Left lobe of liver (tissue), 2 donors: ENCODE measurements around the gene FRS2. TPM values are rescaled to one million over a fixed set of nuclear protein-coding genes. Genes with fewer than 3 reads are reported as not detected.

Experiments used
- ATAC-seq: fragments of 200-7000 bp; cut with Tn5 transposase; one replicate; pipeline ENCODE4 v1.9.1; 2020; ENCODE audit warnings: mild to moderate bottlenecking, moderate library complexity
- DNase-seq: peaks from one replicate; pipeline ENCODE4 v3.0.0-alpha.2; 2020; ENCODE audit warnings: low spot score
- total RNA-seq: library from RNA; stranded (reverse); gene quantifications from one replicate; pipeline ENCODE4 v1.2.1, GENCODE V29; 2021
- donor health status: DM: no; HTN: no; CAD: no; lungs with moderate emphysema.
- donor health status: DM: no; HTN: yes; CAD: no.

Gene FRS2
- total RNA-seq, 1 donor from 2014 or later, result 15.2 TPM

- DNase-seq (no peak), ATAC-seq (peak; percentile 61)
Observed at GRCh38 chr12:69497308-69498026, 27.3 kb downstream of the FRS2 start.

DNA sequence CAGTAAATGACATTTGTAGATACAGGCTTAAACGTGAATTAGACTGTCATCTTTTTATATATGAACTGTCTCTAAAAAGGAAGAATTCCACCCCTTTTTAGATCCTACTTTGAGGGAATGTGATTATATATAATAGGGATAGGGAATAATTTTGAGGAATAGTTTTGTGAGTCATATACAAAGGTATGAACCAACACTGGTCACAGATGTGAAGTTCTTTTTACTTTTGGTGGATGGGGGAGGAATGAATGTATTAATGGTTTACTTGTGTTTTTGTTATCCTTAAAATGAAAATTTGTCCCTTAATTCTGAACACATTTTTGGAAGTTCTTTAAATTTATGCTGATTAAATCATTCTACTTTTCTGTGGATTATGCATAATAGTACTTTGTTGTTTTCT, 30.4 kb downstream of the FRS2 start:
- DNase-seq (no peak), ATAC-seq (no peak)

DNA sequence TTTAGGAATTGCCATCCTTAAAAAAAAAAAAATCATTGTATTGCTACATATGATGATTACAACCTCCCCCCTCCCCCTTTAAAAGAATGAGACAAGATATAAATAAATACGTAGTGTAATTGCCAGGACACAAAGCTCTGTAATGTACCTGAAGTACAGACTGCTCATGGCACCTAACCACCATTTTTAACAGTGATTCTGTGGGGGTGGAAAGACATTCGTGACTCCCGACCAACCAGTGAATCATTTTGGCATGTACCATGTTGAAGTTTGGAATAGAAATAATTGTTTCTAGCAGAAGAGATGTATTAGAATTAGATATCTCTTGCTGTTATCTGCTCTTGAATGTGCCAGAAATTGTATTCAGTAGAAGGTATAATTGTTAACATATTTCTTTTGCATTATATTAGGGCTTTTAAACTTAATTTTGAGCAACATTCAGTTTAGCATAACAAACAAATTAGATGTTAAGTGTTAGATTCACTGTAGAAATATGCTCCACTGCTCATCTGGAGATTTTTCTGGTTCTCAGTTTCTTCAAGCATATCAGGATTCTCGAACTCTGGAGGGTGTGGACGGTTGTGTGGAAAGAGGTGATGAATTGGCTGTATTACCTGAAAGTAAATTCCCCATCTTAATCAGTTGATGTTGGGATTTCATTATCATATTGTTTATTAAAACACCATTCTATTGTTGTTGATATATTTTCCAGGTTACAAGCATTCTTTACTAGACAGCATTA, 31.1 kb downstream of the FRS2 start:
- ATAC-seq (no peak), DNase-seq (no peak)

GRCh38 chr12:69502345-69503081, 32.3 kb downstream of the FRS2 start:
- ATAC-seq (no peak), DNase-seq (no peak)

DNA sequence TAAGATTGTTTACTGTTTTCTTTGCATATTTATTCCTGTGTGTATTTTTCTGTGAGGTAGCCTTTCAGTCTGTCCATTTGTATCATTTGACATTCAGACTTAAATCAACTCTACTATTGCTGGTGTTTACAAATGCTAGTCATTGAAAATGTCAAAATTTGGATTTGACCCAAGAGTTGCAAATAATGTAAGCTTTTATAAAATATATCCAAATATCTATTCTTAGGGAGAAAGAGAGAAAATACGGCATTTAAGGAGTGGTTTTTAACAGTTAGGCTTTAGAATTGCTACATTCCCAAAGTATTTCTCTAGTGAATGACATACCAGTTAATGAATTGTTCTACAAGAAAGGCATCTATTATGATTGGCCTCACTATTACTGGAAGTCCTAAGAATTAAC, 37.9 kb downstream of the FRS2 start:
- DNase-seq, result no peak
- ATAC-seq, result no peak

DNA sequence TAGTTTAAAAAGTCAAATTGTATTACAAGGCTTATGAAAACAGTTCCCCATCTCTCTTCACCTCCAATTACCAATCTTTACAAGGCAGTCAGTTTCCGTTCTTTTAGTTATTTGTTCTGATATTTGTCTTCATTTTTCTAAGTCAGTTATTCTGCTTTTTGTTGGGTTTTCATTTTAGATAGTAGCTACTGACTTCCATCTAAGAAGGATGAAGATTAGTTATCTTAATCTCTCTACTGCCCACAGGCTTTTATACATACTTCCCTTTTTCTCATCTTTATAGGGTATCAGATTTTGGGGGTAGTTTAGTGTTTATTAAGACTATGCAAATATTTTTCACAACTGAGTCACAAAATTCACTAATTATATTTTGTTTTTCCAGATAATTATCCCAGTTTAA, 38.4 kb downstream of the FRS2 start:
- ATAC-seq (no peak), DNase-seq (no peak)

DNA sequence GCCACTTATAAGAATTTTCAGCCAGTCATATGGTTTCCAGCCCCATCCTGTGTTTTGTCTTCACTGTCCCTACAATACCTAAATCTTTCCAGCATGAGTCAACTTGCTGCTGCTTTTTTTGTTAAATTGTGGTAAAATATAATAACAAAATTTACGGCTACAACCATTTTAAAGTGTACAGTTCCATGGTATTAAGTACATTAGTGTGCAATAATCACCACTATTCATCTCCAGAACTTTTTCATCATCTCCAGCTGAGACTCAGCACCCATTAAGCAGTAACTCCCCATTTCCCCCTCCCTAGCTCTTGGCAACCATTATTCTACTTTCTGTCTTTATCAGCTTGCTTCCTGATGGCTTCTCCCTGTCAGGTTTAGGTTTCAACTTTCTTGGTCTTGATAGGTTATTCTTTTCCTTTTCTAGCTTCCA, 39.1 kb downstream of the FRS2 start:
- DNase-seq (no peak), ATAC-seq (no peak)

DNA sequence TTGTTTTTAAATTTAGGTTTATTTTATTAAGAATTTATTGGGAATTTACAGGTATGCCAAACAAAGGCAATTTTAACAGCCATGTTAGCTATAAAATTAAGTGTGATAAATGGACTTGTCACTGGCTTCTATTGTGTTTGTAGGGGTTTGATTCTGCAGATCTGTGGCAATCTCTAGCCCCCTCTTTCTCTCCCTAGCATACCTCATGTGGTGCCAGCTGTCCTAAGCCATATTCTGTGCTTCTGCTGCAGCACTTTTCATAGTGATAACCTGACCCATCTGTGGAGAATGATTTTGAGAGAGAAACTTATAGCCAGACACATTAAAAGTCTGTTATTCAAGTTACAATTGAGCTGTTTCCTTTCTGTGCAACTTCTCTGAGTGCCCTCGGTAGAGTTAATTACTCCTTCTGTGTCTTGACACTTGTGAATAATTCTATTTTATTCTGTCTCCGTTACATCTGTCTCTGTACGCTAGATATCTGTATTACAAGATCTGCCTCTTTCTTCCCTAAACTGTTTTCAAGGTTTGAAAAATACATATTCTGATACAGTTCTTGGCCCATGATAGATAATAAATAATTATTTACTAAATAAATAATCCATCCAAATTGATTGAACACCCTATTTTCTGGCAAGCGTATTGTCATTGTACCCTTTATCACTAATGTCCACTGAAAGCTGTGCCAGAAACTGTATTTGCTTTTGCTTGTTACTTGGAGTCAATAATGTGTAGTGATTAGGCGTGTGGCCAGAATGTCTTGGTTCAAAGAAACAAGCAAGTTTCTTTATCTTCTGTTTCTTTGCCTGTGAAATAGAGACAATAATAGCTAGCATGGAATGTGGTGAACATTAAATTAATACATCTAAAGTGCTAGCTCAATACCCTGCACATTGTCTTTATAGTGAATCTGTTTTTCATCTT, 40.0 kb downstream of the FRS2 start:
- no peak for DNase-seq

GRCh38 chr12:69511016-69511415, 40.8 kb downstream of the FRS2 start:
- ATAC-seq, result no peak
- DNase-seq, result no peak

More for the DNA sequence above, 40.0 kb downstream of the FRS2 start:
- ATAC-seq, result peak; percentile 78

DNA sequence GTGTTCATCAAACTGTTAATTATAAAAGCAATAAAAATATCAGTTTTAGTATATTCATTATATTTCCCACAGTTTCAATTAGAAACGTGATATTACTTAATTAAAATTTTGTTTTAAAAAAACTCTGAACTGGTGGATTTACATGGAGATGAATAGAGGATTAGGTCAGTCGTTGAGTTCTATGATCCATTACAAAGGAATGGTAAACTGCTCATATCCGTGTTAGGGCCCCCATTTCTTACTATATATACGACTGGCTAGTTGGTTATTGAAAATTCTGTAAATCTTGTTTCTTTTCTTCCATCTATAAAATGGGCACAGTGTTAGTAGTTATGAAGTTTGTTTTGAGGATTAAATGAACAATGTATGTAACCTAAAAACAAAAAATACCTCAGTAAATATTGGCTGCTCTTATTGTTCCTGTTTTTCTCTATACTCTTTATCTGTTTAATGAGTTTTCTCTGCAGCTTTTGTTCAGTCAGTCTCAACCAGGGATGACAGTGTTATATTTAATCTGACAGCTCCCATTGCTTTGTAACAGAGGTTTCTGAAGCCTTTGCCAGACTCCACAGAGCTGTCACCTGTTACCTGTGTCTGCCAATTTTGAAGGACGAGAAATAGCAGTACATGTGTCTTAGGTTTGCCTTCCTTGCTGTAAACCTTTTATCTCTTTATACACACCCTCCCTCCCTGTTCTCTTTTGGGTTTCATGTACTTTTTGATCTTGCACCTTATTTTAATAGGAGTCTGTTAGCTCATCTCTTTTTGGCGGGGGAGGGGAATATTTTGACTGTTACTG, 41.5 kb downstream of the FRS2 start:
- DNase-seq (no peak), ATAC-seq (peak; percentile 26)

DNA sequence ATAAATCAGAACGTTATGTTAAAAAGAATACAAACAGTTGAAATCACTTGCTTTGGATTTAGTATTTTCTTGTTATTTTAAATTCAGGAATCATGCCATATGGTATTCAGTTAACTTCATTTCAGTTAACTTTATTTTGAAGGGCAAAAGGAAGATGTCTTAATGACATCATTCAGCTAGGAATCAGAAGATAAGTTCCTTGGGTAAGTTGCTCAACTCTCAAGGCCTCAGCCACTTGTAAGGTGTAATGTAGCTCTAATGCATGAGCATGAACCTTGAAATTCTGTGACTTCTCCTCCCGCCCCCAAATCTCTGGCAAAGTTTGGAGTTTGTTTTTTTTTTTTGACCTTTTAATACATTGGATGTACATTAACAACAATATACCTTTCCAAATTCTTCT, 42.6 kb downstream of the FRS2 start:
- ATAC-seq, result no peak
- no peak for DNase-seq

- ATAC-seq (no peak), DNase-seq (no peak)
Observed at GRCh38 chr12:69513297-69513696, 43.1 kb downstream of the FRS2 start.

DNA sequence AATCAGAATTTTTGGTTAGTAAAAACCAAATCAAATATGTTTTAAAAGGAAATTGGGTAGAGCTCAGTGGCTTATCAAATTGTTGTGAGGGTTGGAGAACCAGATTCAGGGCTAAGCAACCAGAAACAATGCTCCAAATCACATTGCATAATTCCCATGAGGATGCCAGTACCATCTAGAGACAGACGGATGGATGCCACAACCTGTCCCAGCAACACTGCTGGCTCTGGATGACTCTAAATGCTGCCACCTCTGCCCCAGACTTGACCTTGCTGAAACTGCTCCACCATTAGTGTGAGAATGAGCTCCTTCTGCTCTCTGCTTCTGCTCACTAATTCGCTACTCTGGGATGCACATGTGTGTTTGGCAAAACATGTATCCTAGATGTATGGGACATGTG, 43.9 kb downstream of the FRS2 start:
- DNase-seq, result no peak
- ATAC-seq, result peak; percentile 40

GRCh38 chr12:69514845-69515244, 44.7 kb downstream of the FRS2 start:
- no peak for DNase-seq
- no peak for ATAC-seq

DNA sequence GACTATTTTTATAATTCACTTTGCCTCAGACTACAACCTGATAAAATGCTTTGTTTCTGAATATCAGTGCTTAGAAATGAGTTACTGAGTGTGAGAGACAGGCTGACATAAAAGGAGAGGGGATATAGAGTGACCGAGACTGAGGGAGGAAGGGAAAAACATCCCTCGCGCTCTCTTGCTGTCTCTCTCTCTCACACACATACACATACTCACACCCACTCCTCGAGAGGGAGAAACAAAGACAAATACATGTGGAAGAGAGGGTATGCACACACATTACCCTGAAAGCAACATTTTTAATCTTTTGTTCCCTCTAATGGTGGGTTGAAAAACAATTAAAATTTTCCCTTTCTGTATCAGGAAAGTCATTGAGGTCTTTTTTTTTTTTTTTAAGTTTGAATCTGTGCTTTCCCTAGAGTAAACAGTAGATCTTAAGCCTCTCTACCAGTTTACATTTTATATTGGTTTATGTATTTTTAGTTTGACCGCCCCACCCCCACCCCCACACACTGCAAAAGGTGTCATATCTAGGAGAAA, 45.3 kb downstream of the FRS2 start:
- ATAC-seq (no peak), DNase-seq (no peak)

DNA sequence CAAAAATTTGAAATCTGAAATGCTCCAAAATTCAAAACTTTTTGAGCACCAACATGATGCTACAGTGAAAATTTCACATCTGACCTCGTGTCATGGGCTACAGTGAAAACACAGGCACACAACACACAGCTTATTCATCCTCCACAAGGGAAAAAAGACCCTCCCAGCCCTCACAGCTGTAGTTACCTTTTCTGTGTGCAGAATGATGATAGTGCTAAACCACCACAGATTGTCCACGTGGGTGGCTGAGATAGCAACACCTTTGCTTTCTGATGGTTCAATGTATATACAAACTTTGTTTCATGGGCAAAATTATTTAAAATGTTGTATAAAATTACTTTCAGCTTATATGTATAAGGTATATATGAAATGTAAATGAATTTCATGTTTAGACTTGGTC, 46.8 kb downstream of the FRS2 start:
- ATAC-seq, result no peak

GRCh38 chr12:69517406-69517805, 47.2 kb downstream of the FRS2 start:
- no peak for DNase-seq
- no peak for ATAC-seq

More for the DNA sequence above, 46.8 kb downstream of the FRS2 start:
- no peak for DNase-seq

DNA sequence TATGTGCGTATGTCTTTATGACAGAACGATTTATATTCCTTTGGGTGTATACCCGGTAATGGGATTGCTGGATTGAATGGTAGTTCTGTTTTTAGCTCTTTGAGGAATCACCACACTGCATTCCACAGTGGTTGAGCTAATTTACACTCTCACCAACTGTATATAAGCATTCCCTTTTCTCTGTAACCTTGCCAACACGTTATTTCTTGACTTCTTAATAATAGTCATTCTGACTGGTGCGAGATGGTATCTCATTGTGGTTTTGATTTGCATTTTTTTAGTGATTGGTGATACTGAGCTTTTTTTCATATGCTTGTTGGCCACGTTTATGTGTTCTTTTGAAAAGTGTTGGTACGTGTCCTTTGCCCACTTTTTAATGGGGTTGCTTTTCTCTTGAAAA, 49.7 kb downstream of the FRS2 start:
- DNase-seq (no peak), ATAC-seq (no peak)

DNA sequence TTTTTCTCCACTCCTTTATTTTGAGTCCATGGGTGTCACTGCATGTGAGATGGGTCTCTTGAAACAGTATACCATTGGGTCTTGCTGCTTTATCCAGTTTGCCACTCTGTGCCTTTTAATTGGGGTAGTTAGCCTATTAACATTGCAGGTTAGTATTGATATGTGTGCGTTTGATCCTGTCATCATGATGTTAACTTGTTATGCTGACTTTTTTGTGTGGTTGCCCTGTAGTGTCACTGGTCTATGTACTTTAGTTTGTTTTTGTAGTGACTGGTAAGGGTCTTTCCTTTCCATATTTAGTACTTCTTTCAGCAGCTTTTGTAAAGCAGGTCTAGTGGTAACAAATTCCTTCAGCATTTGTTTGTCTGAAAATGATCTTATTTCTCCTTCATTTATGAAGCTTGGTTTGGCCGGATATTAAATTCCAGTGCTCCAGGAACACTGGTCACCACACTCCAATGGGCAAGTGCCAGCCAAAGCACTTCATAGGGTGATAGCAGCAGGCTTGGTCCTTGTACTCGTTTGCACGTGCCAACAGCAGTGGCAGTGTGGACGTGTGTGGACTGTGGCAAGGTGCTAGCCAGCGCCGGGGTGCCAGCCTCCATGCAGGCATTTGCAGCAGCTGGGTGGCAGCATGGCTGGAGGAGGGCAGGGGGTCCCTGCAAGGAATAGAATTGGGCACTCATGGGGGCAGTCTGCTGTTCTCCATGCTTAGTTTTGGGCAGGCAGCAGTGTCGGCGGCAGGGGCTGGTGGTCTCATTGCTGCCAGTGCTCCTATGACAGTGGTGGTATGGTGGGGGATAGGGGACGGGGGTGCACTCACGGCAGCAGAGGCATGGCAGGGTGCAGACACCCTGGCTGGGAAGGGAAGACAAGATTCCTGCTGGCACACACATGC, 53.5 kb downstream of the FRS2 start:
- ATAC-seq, result no peak
- no peak for DNase-seq
